K562 (cell line): ENCODE measurements around the gene EPO. TPM values are rescaled to one million over a fixed set of nuclear protein-coding genes. Genes with fewer than 3 reads are reported as not detected.

Source experiments
- ASH1L ChIP-seq: fragments of 450-650 bp; IDR thresholded peaks from 2 replicates; pipeline ENCODE4 v1.6.1; 2018; ENCODE audit warnings: borderline replicate concordance, mild to moderate bottlenecking, low read depth; ENCODE audit not compliant: partially characterized antibody
- EWSR1 ChIP-seq: fragments of 450-650 bp; IDR thresholded peaks from 2 replicates; pipeline ENCODE4 v1.6.1; 2018; ENCODE audit warnings: borderline replicate concordance, mild to moderate bottlenecking, low read depth, moderate library complexity; ENCODE audit not compliant: partially characterized antibody
- FIP1L1 ChIP-seq: fragments of 200-400 bp; formaldehyde crosslinking; IDR thresholded peaks from 2 replicates; pipeline ENCODE4 v1.6.1; 2018; ENCODE audit warnings: mild to moderate bottlenecking, low read depth, low read length; ENCODE audit not compliant: poor library complexity, severe bottlenecking
- HIVEP1 ChIP-seq: fragments of 250-450 bp; sonication (Bioruptor Pico); IDR thresholded peaks from 2 replicates; pipeline ENCODE4 v1.4.0; 2020; ENCODE audit warnings: mild to moderate bottlenecking
- IFI16 ChIP-seq: fragments of 250-450 bp; sonication (Bioruptor Pico); IDR thresholded peaks from 2 replicates; pipeline ENCODE4 v2.1.2; 2022; ENCODE audit warnings: mild to moderate bottlenecking, inconsistent platforms
- IRF9 ChIP-seq: fragments of 450-650 bp; IDR thresholded peaks from 2 replicates; pipeline ENCODE4 v1.6.1; 2016; ENCODE audit warnings: missing biosample characterization, missing genetic modification characterization
- MAFG ChIP-seq: fragments of 450-650 bp; conservative IDR thresholded peaks from 2 replicates; pipeline ENCODE4 v1.6.1; 2016; ENCODE audit warnings: missing genetic modification characterization, missing compliant biosample characterization
- NFE2 ChIP-seq: IDR thresholded peaks from 2 replicates; pipeline ENCODE4 v1.6.1; 2014; ENCODE audit warnings: antibody characterized with exemption, low read depth
- PRMT5 ChIP-seq: sonication (generic); formaldehyde crosslinking; IDR thresholded peaks from 2 replicates; pipeline ENCODE4 v1.5.0; 2020; ENCODE audit warnings: missing genetic modification reagents
- SIRT6 ChIP-seq: IDR thresholded peaks from one replicate; pipeline ENCODE4 v1.6.1; 2012; ENCODE audit warnings: low read depth, mild to moderate bottlenecking, control low read depth, inconsistent platforms, low read length, moderate library complexity
- SP1 ChIP-seq: sonication (generic); formaldehyde crosslinking; IDR thresholded peaks from 2 replicates; pipeline ENCODE4 v1.8.1; 2022; ENCODE audit warnings: mild to moderate bottlenecking, missing genetic modification reagents
- ZBTB17 ChIP-seq: fragments of 450-650 bp; formaldehyde crosslinking; IDR thresholded peaks from 2 replicates; pipeline ENCODE4 v1.4.0; 2020; ENCODE audit warnings: mild to moderate bottlenecking
- ZBTB8A ChIP-seq: fragments of 450-650 bp; IDR thresholded peaks from 2 replicates; pipeline ENCODE4 v1.6.1; 2018; ENCODE audit warnings: mild to moderate bottlenecking, moderate library complexity; ENCODE audit not compliant: partially characterized antibody
- ZNF23 ChIP-seq: fragments of 250-450 bp; sonication (Bioruptor Pico); IDR thresholded peaks from 2 replicates; pipeline ENCODE4 v1.4.0; 2020; ENCODE audit warnings: mild to moderate bottlenecking
- ZNF668 ChIP-seq: fragments of 250-450 bp; sonication (Bioruptor Pico); IDR thresholded peaks from 2 replicates; pipeline ENCODE4 v1.8.0; 2022; ENCODE audit warnings: mild to moderate bottlenecking, inconsistent platforms
- polyA plus RNA-seq, 8 experiments: library from polyadenylated mRNA; depleted of rRNA in 4 of 8; stranded (reverse) in 5 of 8; unstranded in 3 of 8; fragments of >200 nt; fragmentation: Nextera tagmentation in 2 of 8; fragmentation: Illumina TruSeq in 1 of 8; extraction: Ambion mirVana in 2 of 8; extraction: Trizol in 1 of 8; gene quantifications; 2 replicates each; pipeline versions ENCODE4 v1.2.1 to v1.2.3, GENCODE V29; 2011 to 2014; ENCODE audit warnings: inconsistent platforms in 1 of 8, missing spikeins in 1 of 8
- total RNA-seq, 7 experiments: library from RNA; depleted of rRNA in 6 of 7; stranded (reverse); fragments of >200 nt in 6 of 7; fragmentation: Illumina TruSeq in 2 of 7; extraction: Trizol in 2 of 7; gene quantifications; 2 replicates each; pipeline versions ENCODE4 v1.2.1 to v1.2.3, GENCODE V29; 2011 to 2021; ENCODE audit warnings: low replicate concordance in 1 of 7
- TF ChIP-seq, protein P1 (sequence below): fragments of 250-450 bp; sonication (Bioruptor Pico); IDR thresholded peaks from 2 replicates; pipeline ENCODE4 v1.5.0; 2020; ENCODE audit warnings: mild to moderate bottlenecking, borderline replicate concordance
- TF ChIP-seq, protein P2 (sequence below): sonication (generic); formaldehyde crosslinking; IDR thresholded peaks from 2 replicates; pipeline ENCODE4 v1.8.1; 2023; ENCODE audit warnings: missing genetic modification reagents, mild to moderate bottlenecking, borderline replicate concordance
- TF ChIP-seq, protein P3 (sequence below): fragments of 250-450 bp; sonication (Bioruptor Pico); IDR thresholded peaks from 2 replicates; pipeline ENCODE4 v1.5.0; 2020; ENCODE audit warnings: mild to moderate bottlenecking

EPO gene
- total and polyA plus RNA-seq, 9 of the 15 experiments (the other 6 are each of a cell fraction or from before 2014, with no cell fraction given): 0.06 to 0.41 (median 0.07) TPM; not detected in 6

DNA sequence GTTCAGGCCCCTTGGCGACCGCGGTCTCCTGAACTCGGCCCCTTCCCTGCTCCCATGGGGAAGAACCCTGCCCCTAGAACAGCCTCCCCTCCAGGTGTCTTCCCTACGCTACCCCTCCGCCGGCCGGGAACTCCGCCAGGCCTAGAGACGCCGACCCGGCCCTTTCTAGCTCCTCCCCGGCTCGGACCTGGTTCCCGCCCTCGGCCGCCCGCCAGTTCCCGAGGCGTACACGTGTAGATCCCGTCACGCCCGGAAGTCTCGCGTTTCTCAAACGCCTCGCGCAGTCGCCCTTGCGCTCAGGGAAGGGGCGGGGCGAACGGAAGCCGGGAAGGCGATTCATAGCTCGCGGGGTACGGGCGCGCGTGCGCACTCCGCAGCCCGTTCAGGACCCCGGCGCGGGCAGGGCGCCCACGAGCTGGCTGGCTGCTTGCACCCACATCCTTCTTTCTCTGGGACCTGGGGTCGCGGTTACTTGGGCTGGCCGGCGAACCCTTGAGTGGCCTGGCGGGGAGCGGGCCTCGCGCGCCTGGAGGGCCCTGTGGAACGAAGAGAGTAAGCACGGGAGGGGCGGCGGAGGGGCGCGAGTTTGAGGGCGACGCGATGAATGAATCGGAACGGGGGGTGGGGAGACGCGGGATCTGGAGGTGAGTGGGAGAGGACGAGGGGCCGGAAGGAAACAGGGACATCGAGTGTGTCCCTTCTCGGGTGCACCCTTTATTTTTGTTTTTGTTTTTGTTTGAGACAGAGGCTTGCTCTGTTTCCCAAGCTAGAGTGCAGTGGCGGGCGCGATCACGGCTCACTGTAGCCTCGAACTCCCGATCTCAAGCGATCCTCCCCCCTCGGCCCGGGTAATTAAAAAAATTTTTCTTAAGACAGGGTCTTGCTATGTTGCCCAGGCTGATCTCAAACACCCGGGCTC is 14.3 kb upstream of the EPO start, which contains the start of gene POP7 (continued):
- TF ChIP-seq, protein P1, sequence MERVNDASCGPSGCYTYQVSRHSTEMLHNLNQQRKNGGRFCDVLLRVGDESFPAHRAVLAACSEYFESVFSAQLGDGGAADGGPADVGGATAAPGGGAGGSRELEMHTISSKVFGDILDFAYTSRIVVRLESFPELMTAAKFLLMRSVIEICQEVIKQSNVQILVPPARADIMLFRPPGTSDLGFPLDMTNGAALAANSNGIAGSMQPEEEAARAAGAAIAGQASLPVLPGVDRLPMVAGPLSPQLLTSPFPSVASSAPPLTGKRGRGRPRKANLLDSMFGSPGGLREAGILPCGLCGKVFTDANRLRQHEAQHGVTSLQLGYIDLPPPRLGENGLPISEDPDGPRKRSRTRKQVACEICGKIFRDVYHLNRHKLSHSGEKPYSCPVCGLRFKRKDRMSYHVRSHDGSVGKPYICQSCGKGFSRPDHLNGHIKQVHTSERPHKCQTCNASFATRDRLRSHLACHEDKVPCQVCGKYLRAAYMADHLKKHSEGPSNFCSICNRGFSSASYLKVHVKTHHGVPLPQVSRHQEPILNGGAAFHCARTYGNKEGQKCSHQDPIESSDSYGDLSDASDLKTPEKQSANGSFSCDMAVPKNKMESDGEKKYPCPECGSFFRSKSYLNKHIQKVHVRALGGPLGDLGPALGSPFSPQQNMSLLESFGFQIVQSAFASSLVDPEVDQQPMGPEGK: no peak; the same call in 1 of the 2 replicates
- TF ChIP-seq, protein P2, sequence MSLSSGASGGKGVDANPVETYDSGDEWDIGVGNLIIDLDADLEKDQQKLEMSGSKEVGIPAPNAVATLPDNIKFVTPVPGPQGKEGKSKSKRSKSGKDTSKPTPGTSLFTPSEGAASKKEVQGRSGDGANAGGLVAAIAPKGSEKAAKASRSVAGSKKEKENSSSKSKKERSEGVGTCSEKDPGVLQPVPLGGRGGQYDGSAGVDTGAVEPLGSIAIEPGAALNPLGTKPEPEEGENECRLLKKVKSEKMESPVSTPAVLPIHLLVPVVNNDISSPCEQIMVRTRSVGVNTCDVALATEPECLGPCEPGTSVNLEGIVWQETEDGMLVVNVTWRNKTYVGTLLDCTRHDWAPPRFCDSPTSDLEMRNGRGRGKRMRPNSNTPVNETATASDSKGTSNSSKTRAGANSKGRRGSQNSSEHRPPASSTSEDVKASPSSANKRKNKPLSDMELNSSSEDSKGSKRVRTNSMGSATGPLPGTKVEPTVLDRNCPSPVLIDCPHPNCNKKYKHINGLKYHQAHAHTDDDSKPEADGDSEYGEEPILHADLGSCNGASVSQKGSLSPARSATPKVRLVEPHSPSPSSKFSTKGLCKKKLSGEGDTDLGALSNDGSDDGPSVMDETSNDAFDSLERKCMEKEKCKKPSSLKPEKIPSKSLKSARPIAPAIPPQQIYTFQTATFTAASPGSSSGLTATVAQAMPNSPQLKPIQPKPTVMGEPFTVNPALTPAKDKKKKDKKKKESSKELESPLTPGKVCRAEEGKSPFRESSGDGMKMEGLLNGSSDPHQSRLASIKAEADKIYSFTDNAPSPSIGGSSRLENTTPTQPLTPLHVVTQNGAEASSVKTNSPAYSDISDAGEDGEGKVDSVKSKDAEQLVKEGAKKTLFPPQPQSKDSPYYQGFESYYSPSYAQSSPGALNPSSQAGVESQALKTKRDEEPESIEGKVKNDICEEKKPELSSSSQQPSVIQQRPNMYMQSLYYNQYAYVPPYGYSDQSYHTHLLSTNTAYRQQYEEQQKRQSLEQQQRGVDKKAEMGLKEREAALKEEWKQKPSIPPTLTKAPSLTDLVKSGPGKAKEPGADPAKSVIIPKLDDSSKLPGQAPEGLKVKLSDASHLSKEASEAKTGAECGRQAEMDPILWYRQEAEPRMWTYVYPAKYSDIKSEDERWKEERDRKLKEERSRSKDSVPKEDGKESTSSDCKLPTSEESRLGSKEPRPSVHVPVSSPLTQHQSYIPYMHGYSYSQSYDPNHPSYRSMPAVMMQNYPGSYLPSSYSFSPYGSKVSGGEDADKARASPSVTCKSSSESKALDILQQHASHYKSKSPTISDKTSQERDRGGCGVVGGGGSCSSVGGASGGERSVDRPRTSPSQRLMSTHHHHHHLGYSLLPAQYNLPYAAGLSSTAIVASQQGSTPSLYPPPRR (CRISPR knock-in tag): peak; percentile 8; the same call in 1 of the 2 replicates
- TF ChIP-seq ZBTB8A: no peak
- TF ChIP-seq HIVEP1 (CRISPR knock-in tag): no peak
- TF ChIP-seq FIP1L1: no peak
- no peak for TF ChIP-seq MAFG (tag)
- no peak for TF ChIP-seq PRMT5 (CRISPR knock-in tag)
- no peak for TF ChIP-seq NFE2
- peak; percentile 4; the same call in 1 of the 2 replicates for TF ChIP-seq ZBTB17 (CRISPR knock-in tag)
- TF ChIP-seq ASH1L: no peak
- TF ChIP-seq SP1 (CRISPR knock-in tag): peak; percentile 91
- TF ChIP-seq ZNF668 (CRISPR knock-in tag): no peak
- no peak for TF ChIP-seq IRF9 (tag)
- TF ChIP-seq EWSR1: no peak
- TF ChIP-seq, protein P3, sequence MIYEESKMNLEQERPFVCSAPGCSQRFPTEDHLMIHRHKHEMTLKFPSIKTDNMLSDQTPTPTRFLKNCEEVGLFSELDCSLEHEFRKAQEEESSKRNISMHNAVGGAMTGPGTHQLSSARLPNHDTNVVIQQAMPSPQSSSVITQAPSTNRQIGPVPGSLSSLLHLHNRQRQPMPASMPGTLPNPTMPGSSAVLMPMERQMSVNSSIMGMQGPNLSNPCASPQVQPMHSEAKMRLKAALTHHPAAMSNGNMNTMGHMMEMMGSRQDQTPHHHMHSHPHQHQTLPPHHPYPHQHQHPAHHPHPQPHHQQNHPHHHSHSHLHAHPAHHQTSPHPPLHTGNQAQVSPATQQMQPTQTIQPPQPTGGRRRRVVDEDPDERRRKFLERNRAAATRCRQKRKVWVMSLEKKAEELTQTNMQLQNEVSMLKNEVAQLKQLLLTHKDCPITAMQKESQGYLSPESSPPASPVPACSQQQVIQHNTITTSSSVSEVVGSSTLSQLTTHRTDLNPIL: no peak
- TF ChIP-seq SIRT6: no peak
- TF ChIP-seq ZNF23 (CRISPR knock-in tag): no peak
- no peak for TF ChIP-seq IFI16 (CRISPR knock-in tag)
